SJCRH30 (cell line): ENCODE results near the gene C2CD4D. TPM values are rescaled to one million over a fixed set of nuclear protein-coding genes. Genes with fewer than 3 reads are reported as not detected.
A peak's percentile ranks its signal among the peaks of the same experiment; 100 is the strongest.

Experiments
- DNase-seq, 2 experiments: peaks; one replicate each; pipeline ENCODE4 v3.0.0-alpha.2; 2015 to 2020
- H3K27ac ChIP-seq: fragments of 250-450 bp; sonication (Bioruptor Pico); 2 replicates; pipeline ENCODE4 v1.5.1; 2020; ENCODE audit warnings: mild to moderate bottlenecking, moderate library complexity
- H3K27me3 ChIP-seq: fragments of 250-450 bp; sonication (Bioruptor Pico); 2 replicates; pipeline ENCODE4 v1.5.1; 2020; ENCODE audit warnings: mild to moderate bottlenecking, moderate library complexity
- H3K36me3 ChIP-seq: fragments of 250-450 bp; sonication (Bioruptor Pico); 2 replicates; pipeline ENCODE4 v1.5.1; 2020; ENCODE audit warnings: mild to moderate bottlenecking, moderate library complexity
- H3K4me1 ChIP-seq: fragments of 250-450 bp; sonication (Bioruptor Pico); 2 replicates; pipeline ENCODE4 v1.5.1; 2020; ENCODE audit warnings: mild to moderate bottlenecking, moderate library complexity
- H3K4me3 ChIP-seq: fragments of 250-450 bp; sonication (Bioruptor Pico); 2 replicates; pipeline ENCODE4 v1.5.1; 2020; ENCODE audit warnings: mild to moderate bottlenecking, moderate library complexity
- H3K9me3 ChIP-seq: fragments of 250-450 bp; sonication (Bioruptor Pico); replicated peaks from 2 replicates; pipeline ENCODE4 v1.5.1; 2020; ENCODE audit warnings: mild to moderate bottlenecking, moderate library complexity
- total RNA-seq: library from RNA; depleted of rRNA; stranded (reverse); fragments of >200 nt; shearing (Covaris generic); gene quantifications from 2 replicates; pipeline ENCODE4 v1.2.3, GENCODE V29; 2014

C2CD4D gene
- total RNA-seq, 1 experiment from 2014 or later, result not detected

GRCh38 chr1:151849871-151850270 lies 10.3 kb upstream of the C2CD4D start:
- no peak overlapping the region for H3K4me3 ChIP-seq
- H3K4me1 ChIP-seq, result peaks cover 18% of the 10 kb centered on the region
- no peak for DNase-seq
- no peaks in the 10 kb centered on the region for H3K27me3 ChIP-seq
- H3K36me3 ChIP-seq, result no peaks in the 10 kb centered on the region
- no peak overlapping the region for H3K27ac ChIP-seq
- no peaks in the 10 kb centered on the region for H3K9me3 ChIP-seq

GRCh38 chr1:151849126-151849525 lies 9.5 kb upstream of the C2CD4D start:
- no peak for DNase-seq
- Histone ChIP-seq H3K27me3 (no peaks in the 10 kb centered on the region), H3K9me3 (no peaks in the 10 kb centered on the region), H3K4me3 (no peak overlapping the region), H3K27ac (no peak overlapping the region), H3K4me1 (peaks cover 18% of the 10 kb centered on the region), H3K36me3 (no peaks in the 10 kb centered on the region)

- peak; percentile 64 to 85 for DNase-seq
- Histone ChIP-seq H3K9me3 (no peaks in the 10 kb centered on the region), H3K36me3 (no peaks in the 10 kb centered on the region), H3K27me3 (no peaks in the 10 kb centered on the region), H3K4me3 (no peak overlapping the region), H3K27ac (peak overlapping the region; percentile 53), H3K4me1 (peaks cover 18% of the 10 kb centered on the region)
These were observed 8.4 kb upstream of the C2CD4D start for GRCh38 chr1:151847867-151848596.

- no peaks in the 10 kb centered on the region for H3K9me3 ChIP-seq
- no peaks in the 10 kb centered on the region for H3K27me3 ChIP-seq
- no peak overlapping the region for H3K27ac ChIP-seq
- H3K36me3 ChIP-seq, result no peaks in the 10 kb centered on the region
- DNase-seq, result no peak
- peaks cover 18% of the 10 kb centered on the region for H3K4me1 ChIP-seq
- no peak overlapping the region for H3K4me3 ChIP-seq
These were observed 7.1 kb upstream of the C2CD4D start for GRCh38 chr1:151846686-151847237.

GRCh38 chr1:151846062-151846568 lies 6.5 kb upstream of the C2CD4D start:
- Histone ChIP-seq H3K4me3 (no peak overlapping the region), H3K36me3 (no peaks in the 10 kb centered on the region), H3K9me3 (no peaks in the 10 kb centered on the region), H3K4me1 (peaks cover 18% of the 10 kb centered on the region), H3K27ac (no peak overlapping the region), H3K27me3 (no peaks in the 10 kb centered on the region)
- DNase-seq, result peak in 1 of 2 experiments; percentile 21

GRCh38 chr1:151843398-151843797 lies 3.8 kb upstream of the C2CD4D start:
- Histone ChIP-seq H3K9me3 (no peaks in the 10 kb centered on the region), H3K27ac (no peak overlapping the region), H3K27me3 (no peaks in the 10 kb centered on the region), H3K4me3 (no peak overlapping the region), H3K36me3 (no peaks in the 10 kb centered on the region), H3K4me1 (peaks cover 11% of the 10 kb centered on the region)
- no peak for DNase-seq

- H3K27ac ChIP-seq, result no peak overlapping the region
- no peak for DNase-seq
- H3K4me3 ChIP-seq, result no peak overlapping the region
- peaks cover 13% of the 10 kb centered on the region for H3K4me1 ChIP-seq
- H3K27me3 ChIP-seq, result no peaks in the 10 kb centered on the region
- no peaks in the 10 kb centered on the region for H3K9me3 ChIP-seq
- no peaks in the 10 kb centered on the region for H3K36me3 ChIP-seq
These were observed 1.5 kb upstream of the C2CD4D start for GRCh38 chr1:151841141-151841540.

GRCh38 chr1:151840421-151840820 lies 801 bp upstream of the C2CD4D start:
- Histone ChIP-seq H3K9me3 (no peaks in the 10 kb centered on the region), H3K4me1 (peaks cover 17% of the 10 kb centered on the region), H3K27me3 (no peaks in the 10 kb centered on the region), H3K4me3 (no peak overlapping the region), H3K36me3 (no peaks in the 10 kb centered on the region), H3K27ac (no peak overlapping the region)
- DNase-seq, result no peak

GRCh38 chr1:151839082-151839412 lies 573 bp downstream of the C2CD4D start:
- Histone ChIP-seq H3K36me3 (no peaks in the 10 kb centered on the region), H3K4me1 (peaks cover 17% of the 10 kb centered on the region), H3K27me3 (no peaks in the 10 kb centered on the region), H3K4me3 (no peak overlapping the region), H3K27ac (no peak overlapping the region), H3K9me3 (no peaks in the 10 kb centered on the region)
- no peak for DNase-seq

GRCh38 chr1:151838222-151839081 lies 1.2 kb downstream of the C2CD4D start:
- Histone ChIP-seq H3K27me3 (no peaks in the 10 kb centered on the region), H3K9me3 (no peaks in the 10 kb centered on the region), H3K4me1 (peaks cover 17% of the 10 kb centered on the region), H3K4me3 (no peak overlapping the region), H3K36me3 (no peaks in the 10 kb centered on the region), H3K27ac (no peak overlapping the region)
- no peak for DNase-seq

- no peaks in the 10 kb centered on the region for H3K9me3 ChIP-seq
- H3K27me3 ChIP-seq, result no peaks in the 10 kb centered on the region
- H3K4me3 ChIP-seq, result no peak overlapping the region
- DNase-seq, result no peak
- H3K4me1 ChIP-seq, result peaks cover 19% of the 10 kb centered on the region
- no peaks in the 10 kb centered on the region for H3K36me3 ChIP-seq
- no peak overlapping the region for H3K27ac ChIP-seq
These were observed 1.8 kb downstream of the C2CD4D start for GRCh38 chr1:151837884-151838221.

- H3K36me3 ChIP-seq, result no peaks in the 10 kb centered on the region
- peak in 1 of 2 experiments; percentile 25 for DNase-seq
- no peaks in the 10 kb centered on the region for H3K27me3 ChIP-seq
These were observed 2.4 kb downstream of the C2CD4D start for GRCh38 chr1:151837197-151837596.

GRCh38 chr1:151835596-151835995 lies 4.0 kb downstream of the C2CD4D start:
- Histone ChIP-seq H3K27ac (no peak overlapping the region), H3K36me3 (no peaks in the 10 kb centered on the region), H3K27me3 (no peaks in the 10 kb centered on the region), H3K4me1 (peaks cover 19% of the 10 kb centered on the region), H3K9me3 (no peaks in the 10 kb centered on the region), H3K4me3 (no peak overlapping the region)
- DNase-seq, result no peak

More at GRCh38 chr1:151837197-151837596, 2.4 kb downstream of the C2CD4D start:
- Histone ChIP-seq H3K27ac (peak overlapping the region; percentile 16; the same call in 1 of the 2 replicates), H3K4me1 (peaks cover 19% of the 10 kb centered on the region), H3K4me3 (no peak overlapping the region), H3K9me3 (no peaks in the 10 kb centered on the region)

GRCh38 chr1:151834239-151834638 lies 5.4 kb downstream of the C2CD4D start:
- Histone ChIP-seq H3K27me3 (no peaks in the 10 kb centered on the region), H3K4me3 (no peak overlapping the region), H3K36me3 (no peaks in the 10 kb centered on the region), H3K9me3 (no peaks in the 10 kb centered on the region), H3K27ac (no peak overlapping the region), H3K4me1 (peaks cover 19% of the 10 kb centered on the region)
- no peak for DNase-seq
